HCT116 (cell line): Measurements from ENCODE around the gene PCDH1. TPM values are rescaled to one million over a fixed set of nuclear protein-coding genes. Genes with fewer than 3 reads are reported as not detected.

Experiments used
- ATAC-seq: fragments of 200-7000 bp; cut with Tn5 transposase; 2 replicates; pipeline ENCODE4 v1.9.1; 2020; ENCODE audit warnings: mild to moderate bottlenecking, moderate library complexity
- BruUV-seq: library from RNA; stranded (reverse); fragments of 400-500 nt; replicated peaks from 2 replicates; lab custom pipeline; 2021; lab: Mats Ljungman, UMichigan
- CTCF ChIA-PET: fragments of 300-600 bp; sonication (Branson Sonifier 250); formaldehyde crosslinking; loops from one replicate; lab custom pipeline; 2021; ENCODE audit warnings: antibody characterized with exemption; lab: Charles Lee
- POLR2A ChIA-PET: fragments of 300-600, 350-600 bp; sonication (Branson Sonifier 250); formaldehyde crosslinking; loops from one replicate; lab custom pipeline; 2021; ENCODE audit warnings: antibody characterized with exemption; lab: Charles Lee
- RAD21 ChIA-PET, 2 experiments: fragments of 300-600 bp; sonication (Branson Sonifier 250); formaldehyde crosslinking; loops; one replicate each; lab custom pipeline; 2023; ENCODE audit warnings: low total read pairs in 2 of 2; ENCODE audit not compliant: uncharacterized antibody in 2 of 2, unreplicated experiment in 2 of 2, low non-redundant PET in 1 of 2; lab: Charles Lee
- DNase-seq: peaks from one replicate; pipeline ENCODE4 v3.0.0-alpha.2; 2010; ENCODE audit warnings: low read depth, low spot score
- H2AFZ ChIP-seq: fragments of 200-600 bp; shearing (Covaris generic), sonication (generic); 2 replicates; pipeline ENCODE4 v1.6.1; 2017; ENCODE audit warnings: low read depth, mixed run types, mixed read lengths, antibody characterized with exemption, low read length; ENCODE audit not compliant: poor library complexity, severe bottlenecking
- H3K27ac ChIP-seq: 2 replicates; pipeline ENCODE4 v1.5.1; 2012; ENCODE audit warnings: low read depth, low read length
- H3K27me3 ChIP-seq: fragments of 200-600 bp; sonication (generic); 2 replicates; pipeline ENCODE4 v1.6.1; 2016; ENCODE audit warnings: mixed run types, low read length, mixed read lengths; ENCODE audit not compliant: insufficient read depth
- H3K36me3 ChIP-seq, 2 experiments: fragments of 200-500 bp in 1 of 2; fragments of 200-600 bp in 1 of 2; sonication (Bioruptor generic) in 1 of 2; sonication (generic) in 1 of 2; 2 replicates each; pipeline versions ENCODE4 v1.5.1 to v1.6.1; 2014 to 2016; ENCODE audit warnings: low read length in 2 of 2, inconsistent platforms in 1 of 2, mixed read lengths in 1 of 2, mixed run types in 1 of 2; ENCODE audit not compliant: insufficient read depth in 2 of 2, control insufficient read depth in 1 of 2
- H3K4me1 ChIP-seq, 2 experiments: fragments of 200-600 bp in 1 of 2; sonication (generic) in 1 of 2; 2 replicates each; pipeline versions ENCODE4 v1.5.1 to v1.6.1; 2012 to 2017; ENCODE audit warnings: low read length in 2 of 2, inconsistent platforms in 1 of 2, mild to moderate bottlenecking in 1 of 2, mixed read lengths in 1 of 2, mixed run types in 1 of 2, moderate library complexity in 1 of 2; ENCODE audit not compliant: insufficient read depth in 2 of 2, control insufficient read depth in 1 of 2
- H3K4me2 ChIP-seq: fragments of 200-600 bp; sonication (generic); 2 replicates; pipeline ENCODE4 v1.6.1; 2017; ENCODE audit warnings: mixed run types, low read length, mixed read lengths
- H3K4me3 ChIP-seq, 2 experiments: fragments of 200-600 bp in 1 of 2; sonication (generic) in 1 of 2; replicated peaks in 1 of 2; 2 replicates each; pipeline ENCODE4 v1.5.1; 2011 to 2016; ENCODE audit warnings: low read length in 2 of 2, control low read depth in 1 of 2, low read depth in 1 of 2, mild to moderate bottlenecking in 1 of 2, mixed read lengths in 1 of 2, mixed run types in 1 of 2
- H3K79me2 ChIP-seq: fragments of 200-600 bp; sonication (generic); 2 replicates; pipeline ENCODE4 v1.6.1; 2017; ENCODE audit warnings: mild to moderate bottlenecking, mixed run types, low read length, moderate library complexity, mixed read lengths; ENCODE audit not compliant: insufficient read depth
- H3K9ac ChIP-seq: fragments of 200-600 bp; sonication (generic); 2 replicates; pipeline ENCODE4 v1.6.1; 2016; ENCODE audit warnings: low read length, mixed read lengths
- H3K9me2 ChIP-seq: fragments of 200-600 bp; sonication (generic), shearing (Covaris generic); 2 replicates; pipeline ENCODE4 v1.6.1; 2017; ENCODE audit warnings: mixed run types, mild to moderate bottlenecking, moderate library complexity; ENCODE audit not compliant: insufficient read depth
- H3K9me3 ChIP-seq, 2 experiments: fragments of 200-500 bp in 1 of 2; fragments of 200-600 bp in 1 of 2; sonication (Bioruptor generic) in 1 of 2; sonication (generic) in 1 of 2; 2 replicates each; pipeline ENCODE4 v1.6.1; 2014 to 2017; ENCODE audit warnings: low read length in 2 of 2, mixed read lengths in 2 of 2, inconsistent platforms in 1 of 2, low read depth in 1 of 2, mild to moderate bottlenecking in 1 of 2, mixed run types in 1 of 2, moderate library complexity in 1 of 2; ENCODE audit not compliant: control insufficient read depth in 1 of 2, insufficient read depth in 1 of 2
- H4K20me1 ChIP-seq: fragments of 200-600 bp; sonication (generic), shearing (Covaris generic); 2 replicates; pipeline ENCODE4 v1.6.1; 2017; ENCODE audit warnings: mixed run types, mild to moderate bottlenecking, moderate library complexity; ENCODE audit not compliant: insufficient read depth
- ATF3 ChIP-seq: IDR thresholded peaks from 2 replicates; pipeline ENCODE4 v1.6.1; 2012
- ELF1 ChIP-seq: IDR thresholded peaks from 2 replicates; pipeline ENCODE4 v1.6.1; 2012; ENCODE audit warnings: low read depth, borderline replicate concordance
- EZH2phosphoT487 ChIP-seq: fragments of 200-600 bp; IDR thresholded peaks from 2 replicates; pipeline ENCODE4 v1.6.1; 2018; ENCODE audit warnings: antibody characterized with exemption, borderline replicate concordance
- JUND ChIP-seq: IDR thresholded peaks from 2 replicates; pipeline ENCODE4 v1.6.1; 2012
- POLR2A ChIP-seq: IDR thresholded peaks from 2 replicates; pipeline ENCODE4 v1.7.0; 2011; ENCODE audit warnings: borderline replicate concordance; ENCODE audit not compliant: insufficient read depth, insufficient read length; ENCODE audit errors: extremely low read depth
- POLR2AphosphoS5 ChIP-seq: IDR thresholded peaks from 2 replicates; pipeline ENCODE4 v1.6.1; 2011; ENCODE audit warnings: mild to moderate bottlenecking, low read depth, low read length, moderate library complexity
- SIN3A ChIP-seq: IDR thresholded peaks from 2 replicates; pipeline ENCODE4 v1.6.1; 2012; ENCODE audit warnings: low read depth
- SRF ChIP-seq: IDR thresholded peaks from 2 replicates; pipeline ENCODE4 v1.6.1; 2012; ENCODE audit warnings: low read depth
- TCF7L2 ChIP-seq: IDR thresholded peaks from 2 replicates; pipeline ENCODE4 v1.7.0; 2011; ENCODE audit warnings: borderline replicate concordance, inconsistent platforms; ENCODE audit not compliant: insufficient read depth, insufficient read length; ENCODE audit errors: extremely low read depth
- ZBTB33 ChIP-seq: IDR thresholded peaks from 2 replicates; pipeline ENCODE4 v1.6.1; 2011; ENCODE audit warnings: mild to moderate bottlenecking, low read length, moderate library complexity; ENCODE audit not compliant: insufficient replicate concordance; ENCODE audit errors: extremely low read depth
- intact Hi-C: fragments of 100-400 bp; cut with micrococcal nuclease; formaldehyde crosslinking; loops from 2 replicates; pipeline ENCODE4 v1.10.0; 2022
- total RNA-seq: library from RNA; stranded (reverse); gene quantifications from one replicate; pipeline ENCODE4 v1.2.1, GENCODE V29; 2021; ENCODE audit not compliant: unreplicated experiment

Gene PCDH1
- total RNA-seq, 1 experiment from 2014 or later, result 24.2 TPM

- no peak overlapping the region for H3K9ac ChIP-seq
- H3K4me1 ChIP-seq, result no peaks in the 10 kb centered on the region
- H4K20me1 ChIP-seq, result no peaks in the 10 kb centered on the region
- CTCF ChIA-PET, result no interaction called here
- no peak overlapping the region for H2AFZ ChIP-seq
- no peak for TF ChIP-seq TCF7L2
- no peak for TF ChIP-seq POLR2AphosphoS5
- no peak for TF ChIP-seq JUND
- no peak for TF ChIP-seq ELF1
- TF ChIP-seq SIN3A, result no peak
- TF ChIP-seq SRF, result no peak
- no peak for TF ChIP-seq POLR2A
- TF ChIP-seq ATF3, result no peak
- TF ChIP-seq ZBTB33, result no peak
- no peak for TF ChIP-seq EZH2phosphoT487
- no peaks in the 10 kb centered on the region for H3K36me3 ChIP-seq
- ATAC-seq, result no peak
- H3K79me2 ChIP-seq, result no peaks in the 10 kb centered on the region
- H3K27ac ChIP-seq, result no peak overlapping the region
- H3K9me3 ChIP-seq, result no peaks in the 10 kb centered on the region
- H3K4me3 ChIP-seq, result no peak overlapping the region
- no peaks in the 10 kb centered on the region for H3K9me2 ChIP-seq
- BruUV-seq, result no TSS peak
- no peaks in the 10 kb centered on the region for H3K27me3 ChIP-seq
- no peak overlapping the region for H3K4me2 ChIP-seq
- intact Hi-C loops, result no loop called here
- no peak for DNase-seq
- RAD21 ChIA-PET, result no interaction called here
- POLR2A ChIA-PET, result no interaction called here
These were observed 26.3 kb upstream of the PCDH1 start for GRCh38 chr5:141904551-141904950.
